GM19467 (cell line): ENCODE results near the gene TNFAIP3.
"Not testable (repeated sequence)": the region's sequence is repeated elsewhere in the genome, so short reads cannot be mapped to it uniquely, and the experiment has no call there.

ENCODE experiments used
- ATAC-seq: cut with Tn5 transposase; IDR thresholded peaks from one replicate; pipeline ENCODE4 v1.9.1; 2021; ENCODE audit warnings: mild to moderate bottlenecking, moderate library complexity; ENCODE audit not compliant: unreplicated experiment

Gene TNFAIP3

GRCh38 chr6:137844327-137844726, 22.7 kb upstream of the TNFAIP3 start:
- ATAC-seq: not testable (repeated sequence)

GRCh38 chr6:137844773-137845172, 22.3 kb upstream of the TNFAIP3 start:
- ATAC-seq: not testable (repeated sequence)

DNA sequence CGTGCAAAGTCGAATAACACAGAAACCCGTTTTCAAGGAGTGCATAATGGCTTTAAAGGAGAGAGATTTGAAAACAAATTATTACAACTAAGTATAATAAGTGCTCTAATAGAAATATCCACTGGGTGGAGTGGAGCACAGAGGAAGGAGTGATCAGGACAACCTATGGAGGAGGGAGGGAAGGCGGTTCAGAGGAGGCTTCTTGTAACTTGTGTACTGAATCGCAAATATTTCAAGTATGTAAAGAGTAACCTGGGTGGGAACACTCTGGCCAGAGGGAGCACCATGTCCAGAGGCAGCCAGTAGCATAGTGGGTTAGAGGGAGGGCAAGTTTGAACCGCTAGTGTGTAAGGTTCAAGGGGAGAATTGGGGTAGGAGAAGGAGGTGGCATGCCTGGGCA, 21.6 kb upstream of the TNFAIP3 start:
- ATAC-seq: no peak

DNA sequence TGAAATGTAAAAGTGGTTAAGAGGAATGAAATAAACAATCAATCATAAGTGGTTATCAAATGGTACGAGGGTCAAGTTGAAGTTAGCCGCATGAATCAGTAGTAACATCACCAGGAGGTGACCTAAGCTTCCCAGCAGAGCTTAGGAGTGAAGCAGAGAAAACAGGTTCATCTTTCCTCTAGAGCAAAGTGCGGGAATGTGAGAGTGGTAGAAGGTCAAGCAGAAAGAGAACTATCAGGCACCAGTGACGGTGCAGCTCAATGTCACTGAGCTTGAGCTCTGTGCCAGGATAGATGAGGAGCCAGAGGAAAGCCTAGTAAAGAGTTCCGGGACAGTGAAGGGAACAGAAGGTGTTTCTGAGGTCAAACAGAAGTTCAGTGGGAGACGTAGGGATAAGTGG, 20.8 kb upstream of the TNFAIP3 start:
- no peak for ATAC-seq

GRCh38 chr6:137846772-137847313, 20.2 kb upstream of the TNFAIP3 start:
- no peak for ATAC-seq

- ATAC-seq: no peak
Measured at GRCh38 chr6:137847748-137848147, 19.3 kb upstream of the TNFAIP3 start.

GRCh38 chr6:137848672-137849071, 18.4 kb upstream of the TNFAIP3 start:
- no peak for ATAC-seq

GRCh38 chr6:137849181-137849980, 17.7 kb upstream of the TNFAIP3 start:
- ATAC-seq: no peak

GRCh38 chr6:137849981-137850714, 16.9 kb upstream of the TNFAIP3 start:
- no peak for ATAC-seq

DNA sequence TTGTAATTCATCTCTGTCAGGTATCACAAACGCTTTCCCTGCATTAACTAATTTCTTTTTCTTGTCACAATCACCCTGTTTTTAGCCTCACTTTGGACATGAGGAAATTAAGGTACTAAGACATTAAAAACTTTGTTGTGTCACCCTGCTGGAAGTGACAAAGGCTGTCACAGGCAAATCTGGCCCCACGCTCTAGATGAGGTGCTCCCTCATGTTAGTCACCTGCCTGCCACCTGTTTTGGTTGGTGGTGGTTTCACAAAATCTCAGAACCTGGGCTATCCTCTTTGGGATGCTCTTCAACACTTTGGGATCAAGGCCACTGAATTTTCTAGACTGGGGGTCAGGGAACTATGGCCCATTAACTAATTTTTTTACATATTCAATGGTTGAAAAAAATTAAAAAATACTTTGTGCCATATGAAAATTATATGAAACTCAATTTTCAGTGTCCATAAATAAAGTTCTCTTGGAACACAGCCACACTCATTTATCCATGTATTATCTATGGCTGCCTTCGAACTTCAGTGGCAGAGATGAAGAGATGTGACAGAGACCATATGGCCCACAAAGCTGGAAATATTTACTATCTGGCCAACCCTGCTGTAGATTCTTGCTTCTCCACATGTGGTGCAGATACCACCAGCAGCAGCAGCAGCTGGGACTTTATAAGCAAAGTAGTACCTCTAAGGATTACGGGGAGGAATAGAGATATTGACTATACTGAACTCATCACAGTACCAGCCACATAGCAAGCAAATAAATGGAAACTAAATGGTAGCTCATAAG, 16.1 kb upstream of the TNFAIP3 start:
- ATAC-seq: no peak

DNA sequence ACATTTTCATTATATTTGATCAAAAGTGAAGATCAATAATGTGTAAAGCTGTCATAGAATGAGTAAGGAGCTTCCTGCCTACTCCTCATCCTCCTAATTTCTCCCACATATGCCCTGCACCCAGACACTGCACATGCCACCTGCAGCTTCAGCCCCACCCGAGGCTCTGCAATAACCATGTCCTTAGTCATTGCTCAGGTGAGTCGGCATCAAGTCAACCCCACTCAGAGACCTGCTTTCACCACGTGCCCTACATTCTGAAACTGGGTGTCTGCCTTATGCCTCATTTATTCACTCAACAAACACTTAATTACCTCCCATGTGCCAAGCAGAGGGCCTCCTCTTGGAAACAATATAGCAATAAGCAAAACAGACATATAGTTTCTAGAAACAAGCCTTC, 15.4 kb upstream of the TNFAIP3 start:
- no peak for ATAC-seq

GRCh38 chr6:137852346-137852745, 14.7 kb upstream of the TNFAIP3 start:
- no peak for ATAC-seq

GRCh38 chr6:137852811-137853210, 14.2 kb upstream of the TNFAIP3 start:
- ATAC-seq: no peak

GRCh38 chr6:137853569-137854213, 13.4 kb upstream of the TNFAIP3 start:
- ATAC-seq: no peak

DNA sequence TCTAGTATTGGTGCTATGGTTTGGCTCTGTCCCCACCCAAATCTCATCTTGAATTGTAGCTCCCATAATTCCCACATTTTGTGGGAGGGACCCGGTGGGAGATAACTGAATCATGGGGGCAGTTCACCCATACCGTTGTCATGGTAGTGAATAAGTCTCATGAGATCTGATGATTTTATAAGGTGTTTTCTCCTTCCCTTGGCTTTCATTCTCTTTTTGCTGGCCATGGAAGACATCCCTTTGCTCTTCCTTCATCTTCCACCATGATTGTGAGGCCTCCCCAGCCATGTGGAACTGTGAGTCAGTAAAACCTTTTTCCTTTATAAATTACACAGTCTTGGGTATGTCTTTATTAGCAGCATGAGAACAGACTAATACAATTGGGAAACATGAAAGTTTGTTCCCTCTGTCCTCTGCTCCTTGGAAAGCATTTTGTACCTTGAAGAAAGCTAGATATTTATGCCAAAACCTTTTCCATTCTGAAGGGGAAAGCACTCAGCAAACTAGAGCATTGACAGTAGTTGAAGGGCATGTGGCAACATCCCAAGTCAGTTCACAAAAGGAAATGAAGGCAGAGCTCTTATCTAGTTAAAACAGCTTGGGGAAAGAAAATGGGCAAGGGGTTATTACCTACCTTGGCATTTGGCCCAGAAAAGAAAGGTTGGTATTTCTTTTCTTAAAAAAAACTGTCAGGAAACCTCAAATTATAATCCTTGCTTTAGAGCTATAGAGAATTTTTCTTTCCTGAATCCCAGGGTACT, 10.7 kb upstream of the TNFAIP3 start:
- ATAC-seq: no peak

- no peak for ATAC-seq
Measured at GRCh38 chr6:137859025-137859424, 8.0 kb upstream of the TNFAIP3 start.

DNA sequence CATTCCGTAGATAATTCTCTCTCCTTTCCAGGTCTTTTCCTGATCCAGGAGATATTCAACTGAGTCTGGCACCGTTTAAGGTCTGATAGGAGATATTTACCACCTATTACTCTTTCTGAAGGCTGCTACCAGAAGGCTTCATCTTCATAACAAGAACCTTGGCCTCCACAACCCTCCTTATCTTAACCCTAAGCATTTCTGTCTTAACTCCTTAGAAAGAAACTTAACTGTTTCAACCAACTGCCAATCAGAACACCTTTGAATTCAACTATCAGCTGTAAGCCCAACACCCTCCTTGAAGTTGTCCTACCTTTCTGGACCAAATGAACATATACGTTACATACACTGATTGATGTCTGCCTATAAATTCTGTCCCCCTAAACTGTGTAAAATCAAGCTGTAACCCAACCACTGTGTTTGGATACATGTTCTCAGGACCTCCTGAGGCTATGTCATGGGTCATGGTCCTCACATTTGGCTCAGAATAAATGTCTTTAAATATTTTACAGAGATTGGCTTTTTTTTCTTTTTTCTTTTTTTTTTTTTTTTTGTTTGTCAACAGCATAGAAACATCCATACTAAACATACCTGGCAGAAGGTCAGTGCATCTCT, 6.6 kb upstream of the TNFAIP3 start:
- ATAC-seq: no peak

- ATAC-seq: no peak
Measured at GRCh38 chr6:137861550-137862337, 5.3 kb upstream of the TNFAIP3 start.
